ENCODE results near the gene PACRG. TPM values are rescaled to one million over a fixed set of nuclear protein-coding genes. Genes with fewer than 3 reads are reported as not detected.

PACRG gene
- polyA plus RNA-seq, 1 of the 3 experiments (the other 2 are of a cell fraction) = 0.56 TPM

- ChIA-PET POLR2A (no interaction called here), CTCF (no interaction called here)
- Histone ChIP-seq H3K9me2 (no peaks in the 10 kb centered on the region), H3K36me3 (replicated peaks in 1 of 2; ENCODE audit: control insufficient read depth in 1 of 2, insufficient read depth in 2 of 2, low read length in 1 of 2) (no peaks in the 10 kb centered on the region), H2AFZ (ENCODE audit: low read depth) (no peak overlapping the region), H3K79me2 (ENCODE audit: insufficient read depth) (no peaks in the 10 kb centered on the region), H3K4me2 (no peak overlapping the region), H3K27me3 (ENCODE audit: insufficient read depth) (no peaks in the 10 kb centered on the region), H3K9me3 (no peaks in the 10 kb centered on the region), H4K20me1 (ENCODE audit: insufficient read depth) (no peaks in the 10 kb centered on the region), H3F3A (replicated peaks; ENCODE audit: insufficient read depth) (no peaks in the 10 kb centered on the region), H3K9ac (no peak overlapping the region), H3K4me1 (ENCODE audit: control insufficient read depth in 1 of 2, insufficient read depth in 2 of 2, low read depth in 1 of 2, low read length in 1 of 2) (no peaks in the 10 kb centered on the region), H3K4me3 (ENCODE audit: low read depth in 2 of 2, low read length in 1 of 2) (no peak overlapping the region), H3K27ac (ENCODE audit: low read depth in 2 of 2, low read length in 1 of 2) (no peak overlapping the region)
- no peak for DNase-seq
- WGBS (ENCODE audit: low lambda C conversion rate) = 61% methylated on average over 11 of the region's 11 CpGs
- TF ChIP-seq FOXM1 (IDR thresholded peaks at IDR 0.05; ENCODE audit: low read depth) (no peak), FOXJ3 (CRISPR knock-in tag; IDR thresholded peaks at IDR 0.05) (no peak), SIN3A (IDR thresholded peaks at IDR 0.05; ENCODE audit: borderline replicate concordance, low read depth, low read length) (no peak), USF2 (IDR thresholded peaks at IDR 0.05; ENCODE audit: borderline replicate concordance, low read depth, low read length) (no peak), SMC3 (IDR thresholded peaks at IDR 0.05; ENCODE audit: low read depth, low read length) (no peak), YY1 (IDR thresholded peaks at IDR 0.05; ENCODE audit: low read depth) (no peak), EZH2phosphoT487 (IDR thresholded peaks at IDR 0.05; ENCODE audit: borderline replicate concordance, low read depth) (no peak), TCF12 (IDR thresholded peaks at IDR 0.05) (no peak), PBX3 (IDR thresholded peaks at IDR 0.05) (no peak), POLR2AphosphoS5 (IDR thresholded peaks at IDR 0.05; ENCODE audit: low read depth, low read length) (no peak), CHD2 (IDR thresholded peaks at IDR 0.05; ENCODE audit: low read length, partially characterized antibody) (no peak), IRF3 (IDR thresholded peaks at IDR 0.05; ENCODE audit: low read depth, low read length) (no peak), EP300 (IDR thresholded peaks at IDR 0.05; ENCODE audit: borderline replicate concordance in 1 of 2, low read depth in 1 of 2, low read length in 1 of 2) (no peak), NRF1 (IDR thresholded peaks at IDR 0.05; ENCODE audit: low read depth, low read length) (no peak), NFIC (IDR thresholded peaks at IDR 0.05; ENCODE audit: borderline replicate concordance) (no peak), CTCF (IDR thresholded peaks at IDR 0.05) (no peak), FOSL2 (IDR thresholded peaks at IDR 0.05; ENCODE audit: borderline replicate concordance, low read depth) (no peak)
These were observed 479.9 kb downstream of the PACRG start for GRCh38 chr6:163207431-163208383.
